HCT116 (cell line): Measurements from ENCODE around the gene TMEM135. TPM values are rescaled to one million over a fixed set of nuclear protein-coding genes. Genes with fewer than 3 reads are reported as not detected.

ENCODE experiments used
- ATAC-seq: fragments of 200-7000 bp; cut with Tn5 transposase; 2 replicates; pipeline ENCODE4 v1.9.1; 2020; ENCODE audit warnings: mild to moderate bottlenecking, moderate library complexity
- BruUV-seq: library from RNA; stranded (reverse); fragments of 400-500 nt; replicated peaks from 2 replicates; lab custom pipeline; 2021; lab: Mats Ljungman, UMichigan
- CTCF ChIA-PET: fragments of 300-600 bp; sonication (Branson Sonifier 250); formaldehyde crosslinking; loops from one replicate; lab custom pipeline; 2021; ENCODE audit warnings: antibody characterized with exemption; lab: Charles Lee
- POLR2A ChIA-PET: fragments of 300-600, 350-600 bp; sonication (Branson Sonifier 250); formaldehyde crosslinking; loops from one replicate; lab custom pipeline; 2021; ENCODE audit warnings: antibody characterized with exemption; lab: Charles Lee
- RAD21 ChIA-PET, 2 experiments: fragments of 300-600 bp; sonication (Branson Sonifier 250); formaldehyde crosslinking; loops; one replicate each; lab custom pipeline; 2023; ENCODE audit warnings: low total read pairs in 2 of 2; ENCODE audit not compliant: uncharacterized antibody in 2 of 2, unreplicated experiment in 2 of 2, low non-redundant PET in 1 of 2; lab: Charles Lee
- DNase-seq: peaks from one replicate; pipeline ENCODE4 v3.0.0-alpha.2; 2010; ENCODE audit warnings: low read depth, low spot score
- H2AFZ ChIP-seq: fragments of 200-600 bp; shearing (Covaris generic), sonication (generic); 2 replicates; pipeline ENCODE4 v1.6.1; 2017; ENCODE audit warnings: low read depth, mixed run types, mixed read lengths, antibody characterized with exemption, low read length; ENCODE audit not compliant: poor library complexity, severe bottlenecking
- H3K27ac ChIP-seq: 2 replicates; pipeline ENCODE4 v1.5.1; 2012; ENCODE audit warnings: low read depth, low read length
- H3K27me3 ChIP-seq: fragments of 200-600 bp; sonication (generic); 2 replicates; pipeline ENCODE4 v1.6.1; 2016; ENCODE audit warnings: mixed run types, low read length, mixed read lengths; ENCODE audit not compliant: insufficient read depth
- H3K36me3 ChIP-seq, 2 experiments: fragments of 200-500 bp in 1 of 2; fragments of 200-600 bp in 1 of 2; sonication (Bioruptor generic) in 1 of 2; sonication (generic) in 1 of 2; 2 replicates each; pipeline versions ENCODE4 v1.5.1 to v1.6.1; 2014 to 2016; ENCODE audit warnings: low read length in 2 of 2, inconsistent platforms in 1 of 2, mixed read lengths in 1 of 2, mixed run types in 1 of 2; ENCODE audit not compliant: insufficient read depth in 2 of 2, control insufficient read depth in 1 of 2
- H3K4me1 ChIP-seq, 2 experiments: fragments of 200-600 bp in 1 of 2; sonication (generic) in 1 of 2; 2 replicates each; pipeline versions ENCODE4 v1.5.1 to v1.6.1; 2012 to 2017; ENCODE audit warnings: low read length in 2 of 2, inconsistent platforms in 1 of 2, mild to moderate bottlenecking in 1 of 2, mixed read lengths in 1 of 2, mixed run types in 1 of 2, moderate library complexity in 1 of 2; ENCODE audit not compliant: insufficient read depth in 2 of 2, control insufficient read depth in 1 of 2
- H3K4me2 ChIP-seq: fragments of 200-600 bp; sonication (generic); 2 replicates; pipeline ENCODE4 v1.6.1; 2017; ENCODE audit warnings: mixed run types, low read length, mixed read lengths
- H3K4me3 ChIP-seq, 2 experiments: fragments of 200-600 bp in 1 of 2; sonication (generic) in 1 of 2; replicated peaks in 1 of 2; 2 replicates each; pipeline ENCODE4 v1.5.1; 2011 to 2016; ENCODE audit warnings: low read length in 2 of 2, control low read depth in 1 of 2, low read depth in 1 of 2, mild to moderate bottlenecking in 1 of 2, mixed read lengths in 1 of 2, mixed run types in 1 of 2
- H3K79me2 ChIP-seq: fragments of 200-600 bp; sonication (generic); 2 replicates; pipeline ENCODE4 v1.6.1; 2017; ENCODE audit warnings: mild to moderate bottlenecking, mixed run types, low read length, moderate library complexity, mixed read lengths; ENCODE audit not compliant: insufficient read depth
- H3K9ac ChIP-seq: fragments of 200-600 bp; sonication (generic); 2 replicates; pipeline ENCODE4 v1.6.1; 2016; ENCODE audit warnings: low read length, mixed read lengths
- H3K9me2 ChIP-seq: fragments of 200-600 bp; sonication (generic), shearing (Covaris generic); 2 replicates; pipeline ENCODE4 v1.6.1; 2017; ENCODE audit warnings: mixed run types, mild to moderate bottlenecking, moderate library complexity; ENCODE audit not compliant: insufficient read depth
- H3K9me3 ChIP-seq, 2 experiments: fragments of 200-500 bp in 1 of 2; fragments of 200-600 bp in 1 of 2; sonication (Bioruptor generic) in 1 of 2; sonication (generic) in 1 of 2; 2 replicates each; pipeline ENCODE4 v1.6.1; 2014 to 2017; ENCODE audit warnings: low read length in 2 of 2, mixed read lengths in 2 of 2, inconsistent platforms in 1 of 2, low read depth in 1 of 2, mild to moderate bottlenecking in 1 of 2, mixed run types in 1 of 2, moderate library complexity in 1 of 2; ENCODE audit not compliant: control insufficient read depth in 1 of 2, insufficient read depth in 1 of 2
- H4K20me1 ChIP-seq: fragments of 200-600 bp; sonication (generic), shearing (Covaris generic); 2 replicates; pipeline ENCODE4 v1.6.1; 2017; ENCODE audit warnings: mixed run types, mild to moderate bottlenecking, moderate library complexity; ENCODE audit not compliant: insufficient read depth
- ATF3 ChIP-seq: IDR thresholded peaks from 2 replicates; pipeline ENCODE4 v1.6.1; 2012
- CBX3 ChIP-seq: IDR thresholded peaks from 2 replicates; pipeline ENCODE4 v1.6.1; 2012; ENCODE audit warnings: low read depth
- CEBPB ChIP-seq: IDR thresholded peaks from 2 replicates; pipeline ENCODE4 v1.6.1; 2012; ENCODE audit warnings: low read depth
- ELF1 ChIP-seq: IDR thresholded peaks from 2 replicates; pipeline ENCODE4 v1.6.1; 2012; ENCODE audit warnings: low read depth, borderline replicate concordance
- EZH2phosphoT487 ChIP-seq: fragments of 200-600 bp; IDR thresholded peaks from 2 replicates; pipeline ENCODE4 v1.6.1; 2018; ENCODE audit warnings: antibody characterized with exemption, borderline replicate concordance
- FOSL1 ChIP-seq: IDR thresholded peaks from 2 replicates; pipeline ENCODE4 v1.6.1; 2012; ENCODE audit warnings: low read depth
- POLR2A ChIP-seq: IDR thresholded peaks from 2 replicates; pipeline ENCODE4 v1.7.0; 2011; ENCODE audit warnings: borderline replicate concordance; ENCODE audit not compliant: insufficient read depth, insufficient read length; ENCODE audit errors: extremely low read depth
- POLR2AphosphoS5 ChIP-seq: IDR thresholded peaks from 2 replicates; pipeline ENCODE4 v1.6.1; 2011; ENCODE audit warnings: mild to moderate bottlenecking, low read depth, low read length, moderate library complexity
- REST ChIP-seq: IDR thresholded peaks from 2 replicates; pipeline ENCODE4 v1.6.1; 2012; ENCODE audit warnings: low read depth
- SIN3A ChIP-seq: IDR thresholded peaks from 2 replicates; pipeline ENCODE4 v1.6.1; 2012; ENCODE audit warnings: low read depth
- SP1 ChIP-seq: IDR thresholded peaks from 2 replicates; pipeline ENCODE4 v1.6.1; 2012; ENCODE audit warnings: low read depth
- YY1 ChIP-seq: IDR thresholded peaks from 2 replicates; pipeline ENCODE4 v1.6.1; 2011; ENCODE audit warnings: low read length, low read depth, moderate library complexity, mild to moderate bottlenecking; ENCODE audit not compliant: insufficient replicate concordance; ENCODE audit errors: extremely low read depth
- ZBTB33 ChIP-seq: IDR thresholded peaks from 2 replicates; pipeline ENCODE4 v1.6.1; 2011; ENCODE audit warnings: mild to moderate bottlenecking, low read length, moderate library complexity; ENCODE audit not compliant: insufficient replicate concordance; ENCODE audit errors: extremely low read depth
- ZFX ChIP-seq: fragments of 450-650 bp; IDR thresholded peaks from 2 replicates; pipeline ENCODE4 v1.6.1; 2017
- ZNF274 ChIP-seq: fragments of 200-500 bp; sonication (Bioruptor generic); IDR thresholded peaks from 2 replicates; pipeline ENCODE4 v1.6.1; 2014; ENCODE audit warnings: mild to moderate bottlenecking, low read depth, low read length, inconsistent platforms
- intact Hi-C: fragments of 100-400 bp; cut with micrococcal nuclease; formaldehyde crosslinking; loops from 2 replicates; pipeline ENCODE4 v1.10.0; 2022
- total RNA-seq: library from RNA; stranded (reverse); gene quantifications from one replicate; pipeline ENCODE4 v1.2.1, GENCODE V29; 2021; ENCODE audit not compliant: unreplicated experiment

Gene TMEM135
- total RNA-seq, 1 experiment from 2014 or later = 50.6 TPM

- TF ChIP-seq POLR2A = no peak
- no peak for TF ChIP-seq ZFX
- peak; percentile 62 for TF ChIP-seq SP1
- TF ChIP-seq EZH2phosphoT487 = no peak
- TF ChIP-seq ZNF274 = no peak
- peak; percentile 73 for TF ChIP-seq FOSL1
Observed at GRCh38 chr11:87173185-87174039, 135.7 kb downstream of the TMEM135 start (continued).

- RAD21 ChIA-PET = no interaction called here
- Histone ChIP-seq H3K27ac (no peak overlapping the region), H3K4me1 (peaks cover 41 to 47% of the 10 kb centered on the region in 2 experiments), H3K27me3 (no peaks in the 10 kb centered on the region), H3K9ac (no peak overlapping the region), H3K36me3 (0 out of 4 replicates have a peak, but pooled peaks cover 0 to 4% of the 10 kb centered on the region in 2 experiments)
- TF ChIP-seq REST (no peak), ZFX (no peak), ELF1 (no peak), ATF3 (no peak), SIN3A (no peak), POLR2AphosphoS5 (no peak), CBX3 (no peak), YY1 (no peak), POLR2A (no peak), CEBPB (no peak), ZBTB33 (no peak)
- TF ChIP-seq, all 23 proteins: peak for 0
- no peak overlapping the region for H3K4me3 ChIP-seq
- ATAC-seq (no peak), DNase-seq (no peak)
- ChIA-PET POLR2A (no interaction called here), CTCF (no interaction called here)
- H3K4me2 ChIP-seq = peak overlapping the region; percentile 50; the same call in 1 of the 2 replicates
- H2AFZ ChIP-seq = no peak overlapping the region
- no peaks in the 10 kb centered on the region for H4K20me1 ChIP-seq
- H3K9me2 ChIP-seq = no peaks in the 10 kb centered on the region
- no peaks in the 10 kb centered on the region for H3K9me3 ChIP-seq
- H3K79me2 ChIP-seq = 0 out of 2 replicates have a peak, but pooled peaks cover 8% of the 10 kb centered on the region
- intact Hi-C loops = no loop called here
- no TSS peak for BruUV-seq
Observed at GRCh38 chr11:87174870-87175269, 137.1 kb downstream of the TMEM135 start.
